Measurements from ENCODE around the gene CDC42BPG.
"Not testable (repeated sequence)": the region's sequence is repeated elsewhere in the genome, so short reads cannot be mapped to it uniquely, and the experiment has no call there.

The CDC42BPG gene

GRCh38 chr11:64850979-64851567, 6.6 kb upstream of the CDC42BPG start:
- no peak for DNase-seq

- no peak for DNase-seq
Measured at GRCh38 chr11:64849598-64850356, 5.3 kb upstream of the CDC42BPG start.

GRCh38 chr11:64848826-64849597, 4.6 kb upstream of the CDC42BPG start:
- no peak for DNase-seq

GRCh38 chr11:64848214-64848825, 3.9 kb upstream of the CDC42BPG start:
- DNase-seq, result no peak

- DNase-seq, result peak; percentile 88
Measured at GRCh38 chr11:64846998-64847666, 2.7 kb upstream of the CDC42BPG start.

- not testable (repeated sequence) for DNase-seq
Measured at GRCh38 chr11:64845776-64846129, 1.3 kb upstream of the CDC42BPG start.

GRCh38 chr11:64845129-64845775, 799 bp upstream of the CDC42BPG start:
- no peak for DNase-seq

- no peak for DNase-seq
Measured at GRCh38 chr11:64843686-64844329, 645 bp downstream of the CDC42BPG start.

GRCh38 chr11:64842851-64843685, 1.4 kb downstream of the CDC42BPG start:
- no peak for DNase-seq

- DNase-seq, result no peak
Measured at GRCh38 chr11:64842366-64842759, 2.1 kb downstream of the CDC42BPG start.

- no peak for DNase-seq
Measured at GRCh38 chr11:64841592-64842365, 2.7 kb downstream of the CDC42BPG start.

GRCh38 chr11:64839887-64840782, 4.3 kb downstream of the CDC42BPG start:
- DNase-seq, result no peak

- no peak for DNase-seq
Measured at GRCh38 chr11:64839335-64839734, 5.1 kb downstream of the CDC42BPG start.

- DNase-seq, result no peak
Measured at GRCh38 chr11:64838600-64839334, 5.7 kb downstream of the CDC42BPG start.

- no peak for DNase-seq
Measured at GRCh38 chr11:64837887-64838351, 6.5 kb downstream of the CDC42BPG start.

- no peak for DNase-seq
Measured at GRCh38 chr11:64836448-64837072, 7.9 kb downstream of the CDC42BPG start.
